ENCODE data around the gene BRD1.

DNA sequence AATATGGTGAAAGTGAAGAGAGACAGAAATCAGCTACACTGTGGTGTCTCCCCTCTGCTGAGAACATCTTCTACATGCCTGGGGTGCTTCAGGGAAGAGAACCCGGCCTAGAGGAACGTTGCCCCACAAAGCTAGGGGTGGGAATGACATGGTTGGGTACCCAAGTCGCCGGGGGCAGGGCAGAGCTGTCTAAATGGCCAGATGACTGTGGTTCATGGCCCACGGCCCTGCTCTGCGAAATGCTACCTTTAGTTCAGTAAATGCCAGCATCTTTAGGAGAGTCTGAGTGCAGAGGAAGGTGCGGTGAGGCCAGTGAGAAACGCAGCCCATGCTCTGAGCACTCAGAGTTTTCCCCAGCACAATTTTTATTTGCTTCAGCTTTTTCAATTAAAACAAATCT lies 12.8 kb downstream of the BRD1 start:
- TF ChIP-seq, protein P1, sequence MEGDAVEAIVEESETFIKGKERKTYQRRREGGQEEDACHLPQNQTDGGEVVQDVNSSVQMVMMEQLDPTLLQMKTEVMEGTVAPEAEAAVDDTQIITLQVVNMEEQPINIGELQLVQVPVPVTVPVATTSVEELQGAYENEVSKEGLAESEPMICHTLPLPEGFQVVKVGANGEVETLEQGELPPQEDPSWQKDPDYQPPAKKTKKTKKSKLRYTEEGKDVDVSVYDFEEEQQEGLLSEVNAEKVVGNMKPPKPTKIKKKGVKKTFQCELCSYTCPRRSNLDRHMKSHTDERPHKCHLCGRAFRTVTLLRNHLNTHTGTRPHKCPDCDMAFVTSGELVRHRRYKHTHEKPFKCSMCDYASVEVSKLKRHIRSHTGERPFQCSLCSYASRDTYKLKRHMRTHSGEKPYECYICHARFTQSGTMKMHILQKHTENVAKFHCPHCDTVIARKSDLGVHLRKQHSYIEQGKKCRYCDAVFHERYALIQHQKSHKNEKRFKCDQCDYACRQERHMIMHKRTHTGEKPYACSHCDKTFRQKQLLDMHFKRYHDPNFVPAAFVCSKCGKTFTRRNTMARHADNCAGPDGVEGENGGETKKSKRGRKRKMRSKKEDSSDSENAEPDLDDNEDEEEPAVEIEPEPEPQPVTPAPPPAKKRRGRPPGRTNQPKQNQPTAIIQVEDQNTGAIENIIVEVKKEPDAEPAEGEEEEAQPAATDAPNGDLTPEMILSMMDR (IDR thresholded peaks at IDR 0.05; ENCODE audit: low read depth, low read length, poor library complexity, severe bottlenecking): no peak
- no peak for TF ChIP-seq EZH2phosphoT487 (IDR thresholded peaks at IDR 0.05; ENCODE audit: borderline replicate concordance, low read length)

Data from DOHH2 (cell line).